MG63 (cell line): ENCODE results near the gene RABGGTB. TPM values are rescaled to one million over a fixed set of nuclear protein-coding genes. Genes with fewer than 3 reads are reported as not detected.
"Not testable (repeated sequence)": the region's sequence is repeated elsewhere in the genome, so short reads cannot be mapped to it uniquely, and the experiment has no call there.

Source experiments
- DNase-seq: peaks from one replicate; pipeline ENCODE4 v3.0.0-alpha.2; 2020
- H3K27me3 ChIP-seq: fragments of 250-450 bp; sonication (Bioruptor Pico); 2 replicates; pipeline ENCODE4 v1.5.1; 2020; ENCODE audit warnings: mild to moderate bottlenecking, moderate library complexity
- H3K36me3 ChIP-seq: fragments of 250-450 bp; sonication (Bioruptor Pico); 2 replicates; pipeline ENCODE4 v1.5.1; 2020; ENCODE audit warnings: mild to moderate bottlenecking, moderate library complexity
- H3K4me3 ChIP-seq: fragments of 250-450 bp; sonication (Bioruptor Pico); 2 replicates; pipeline ENCODE4 v1.5.1; 2020; ENCODE audit warnings: mild to moderate bottlenecking, moderate library complexity
- H3K9me3 ChIP-seq: fragments of 250-450 bp; sonication (Bioruptor Pico); 2 replicates; pipeline ENCODE4 v1.5.1; 2020; ENCODE audit warnings: mild to moderate bottlenecking, moderate library complexity
- total RNA-seq: library from RNA; depleted of rRNA; stranded (reverse); fragments of >200 nt; shearing (Covaris generic); gene quantifications from 2 replicates; pipeline ENCODE4 v1.2.3, GENCODE V29; 2014; ENCODE audit warnings: low replicate concordance; rRNA removed

The RABGGTB gene
- total RNA-seq, result 95.1 and 148 TPM in 2 replicates

DNA sequence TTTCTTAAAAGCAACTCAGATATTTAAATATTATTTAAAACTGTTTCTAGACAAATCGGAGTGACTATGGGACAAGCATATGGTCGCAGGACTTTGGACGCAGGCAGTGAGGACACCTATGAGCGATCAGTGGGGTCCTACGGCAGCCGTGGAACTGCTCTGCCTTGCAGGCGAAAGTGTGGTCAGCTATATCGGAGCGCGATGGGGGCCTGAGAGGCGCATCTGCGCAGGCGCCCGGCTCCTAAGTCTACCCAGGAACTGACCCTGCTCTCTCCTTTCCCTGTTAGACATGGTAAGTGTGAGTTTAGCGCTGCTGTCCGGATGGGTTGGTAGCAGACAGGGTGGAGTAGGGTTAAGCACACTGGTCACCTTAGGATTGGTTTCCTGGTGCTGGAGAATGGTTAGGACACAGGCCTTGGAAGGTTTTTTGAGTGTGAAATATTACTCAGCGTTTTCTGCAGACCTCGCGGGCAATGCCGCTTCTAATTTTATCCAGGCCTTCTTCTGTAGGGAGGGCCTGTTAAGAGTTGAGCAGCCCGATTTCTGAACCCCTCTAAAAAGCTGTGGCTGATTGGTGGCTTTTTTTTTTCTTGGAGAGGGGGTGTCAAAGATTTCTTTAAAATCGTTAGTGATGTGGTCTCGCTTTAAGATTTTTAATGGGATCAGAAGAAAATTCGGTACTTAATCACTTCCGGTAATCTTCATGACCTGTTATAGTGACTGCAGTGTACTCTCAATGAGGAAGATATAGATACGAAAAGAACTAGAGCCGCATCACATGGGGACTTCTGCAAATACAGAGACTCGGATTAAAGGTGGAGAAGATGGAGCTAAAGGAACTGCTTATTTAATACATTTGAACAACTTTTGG lies at the start of gene RABGGTB:
Gene RABGGTB (plus strand): TSS at position 274 of the 871 bp plus-strand sequence. CDS start 16 bp downstream, at position 290.
- Histone ChIP-seq H3K9me3 (no peaks in the 10 kb centered on the region), H3K4me3 (peak within 1 kb of the TSS; percentile 67), H3K27me3 (no peaks in the 10 kb centered on the region), H3K36me3 (peaks cover 47% of the 10 kb centered on the region)
- DNase-seq, result peak; percentile 94

DNA sequence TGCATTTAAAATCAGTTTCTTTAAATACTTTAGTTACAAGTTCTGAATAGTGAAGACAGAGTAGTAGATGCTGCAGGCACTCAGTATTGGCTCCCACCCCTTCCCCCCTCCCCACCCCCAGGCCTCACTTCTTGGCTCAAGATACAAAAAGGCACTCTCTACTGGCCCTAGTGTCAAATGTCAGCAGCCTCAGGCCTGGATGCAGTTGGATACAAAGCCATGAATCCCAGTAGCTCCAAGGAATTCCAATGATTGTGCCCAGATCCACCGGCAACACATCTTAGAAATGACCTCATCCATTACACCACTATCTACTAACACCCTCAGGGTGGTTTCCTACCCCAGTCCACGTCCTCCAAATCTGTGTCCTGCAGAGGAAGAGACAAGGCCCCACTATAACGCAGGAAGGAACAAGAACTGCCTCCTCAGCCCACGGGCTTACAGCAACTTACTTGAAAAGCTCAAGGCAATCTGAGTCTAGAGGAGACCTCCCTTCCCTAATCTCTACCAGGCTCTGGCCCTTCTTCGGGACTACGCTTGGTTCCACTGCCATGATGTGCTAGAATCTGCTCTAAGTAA lies 43.9 kb upstream of the RABGGTB start:
- DNase-seq, result no peak
- Histone ChIP-seq H3K4me3 (no peak overlapping the region), H3K27me3 (no peaks in the 10 kb centered on the region), H3K9me3 (no peaks in the 10 kb centered on the region), H3K36me3 (peaks cover 18% of the 10 kb centered on the region)

DNA sequence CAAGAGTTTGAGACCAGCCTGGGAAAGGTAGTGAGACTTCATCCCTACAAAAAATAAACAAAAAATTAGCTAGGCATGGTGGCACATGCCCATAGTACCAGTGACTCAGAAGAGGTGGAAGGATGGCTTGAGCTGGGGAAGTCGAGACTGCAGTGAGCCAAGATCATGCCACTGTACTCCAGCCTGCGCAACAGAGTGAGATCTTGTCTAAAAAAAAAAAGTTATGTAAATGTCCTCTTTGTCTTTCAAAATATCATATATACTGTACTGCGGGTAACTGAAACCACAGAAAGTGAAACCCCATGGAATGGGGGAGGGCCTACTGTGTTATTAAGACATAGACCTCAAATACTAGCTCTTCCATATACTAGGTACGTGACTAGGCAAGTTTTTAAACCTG lies 40.8 kb upstream of the RABGGTB start:
- H3K36me3 ChIP-seq, result peaks cover 13% of the 10 kb centered on the region
- H3K9me3 ChIP-seq, result no peaks in the 10 kb centered on the region
- DNase-seq, result no peak
- H3K27me3 ChIP-seq, result no peaks in the 10 kb centered on the region
- no peak overlapping the region for H3K4me3 ChIP-seq

DNA sequence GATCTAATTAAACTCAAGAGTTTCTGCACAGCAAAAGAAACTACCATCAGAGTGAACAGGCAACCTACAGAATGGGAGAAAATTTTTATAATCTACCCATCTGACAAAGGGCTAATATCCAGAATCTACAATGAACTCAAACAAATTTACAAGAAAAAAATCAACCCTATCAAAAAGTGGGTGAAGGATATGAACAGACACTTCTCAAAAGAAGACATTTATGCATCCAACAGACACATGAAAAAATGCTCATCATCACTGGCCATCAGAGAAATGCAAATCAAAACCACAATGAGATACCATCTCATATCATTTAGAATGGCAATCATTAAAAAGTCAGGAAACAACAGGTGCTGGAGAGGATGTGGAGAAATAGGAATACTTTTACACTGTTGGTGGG lies 28.8 kb upstream of the RABGGTB start:
- H3K36me3 ChIP-seq, result peaks cover 30% of the 10 kb centered on the region
- not testable (repeated sequence) for H3K9me3 ChIP-seq, H3K27me3 ChIP-seq, DNase-seq, H3K4me3 ChIP-seq

DNA sequence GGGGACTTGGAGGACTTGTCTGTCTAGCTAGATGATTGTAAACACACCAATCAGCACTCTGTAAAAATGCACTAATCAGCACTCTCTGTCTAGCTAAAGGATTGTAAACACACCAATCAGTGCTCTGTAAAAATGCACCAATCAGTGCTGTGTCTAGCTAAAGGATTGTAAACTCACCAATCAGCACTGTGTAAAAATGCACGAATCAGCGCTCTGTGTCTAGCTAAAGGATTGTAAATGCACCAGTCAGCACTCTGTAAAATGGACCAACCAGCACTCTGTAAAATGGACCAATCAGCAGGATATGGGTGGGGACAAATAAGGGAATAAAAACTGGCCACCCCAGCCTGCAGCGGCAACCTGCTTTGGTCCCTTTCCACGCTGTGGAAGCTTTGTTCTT lies 27.5 kb upstream of the RABGGTB start:
- H3K27me3 ChIP-seq, H3K4me3 ChIP-seq, H3K9me3 ChIP-seq, DNase-seq: not testable (repeated sequence)
- peaks cover 30% of the 10 kb centered on the region for H3K36me3 ChIP-seq

DNA sequence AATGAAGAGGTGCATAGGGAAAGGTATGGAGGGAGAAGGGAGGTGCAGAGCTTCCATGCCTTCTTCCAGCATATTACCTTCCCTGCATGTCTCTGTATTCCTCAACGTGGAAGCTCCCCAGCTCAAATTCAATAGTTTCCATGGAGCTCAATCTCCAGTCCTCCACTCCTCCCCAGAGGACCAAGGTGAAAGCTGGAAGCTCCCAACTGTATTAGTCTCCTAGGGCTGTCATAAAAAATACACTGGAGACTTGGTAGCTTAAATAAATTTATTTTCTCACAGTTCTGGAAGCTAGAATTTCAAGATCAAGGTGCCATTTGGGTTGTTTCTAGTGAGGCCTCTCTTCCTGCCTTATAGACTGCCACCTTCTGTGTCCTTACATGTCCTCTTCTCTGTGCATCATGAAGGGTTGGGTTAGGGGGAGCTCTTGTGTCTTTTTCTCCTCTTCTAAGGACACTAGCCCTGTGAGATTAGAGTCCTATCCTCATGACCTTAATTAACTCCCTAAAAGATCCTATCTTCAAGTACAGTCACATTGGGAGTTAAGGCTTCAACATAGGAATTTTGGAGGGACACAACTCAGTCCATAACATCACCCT lies 21.9 kb upstream of the RABGGTB start:
- peaks cover 11% of the 10 kb centered on the region for H3K36me3 ChIP-seq
- DNase-seq, result no peak
- H3K9me3 ChIP-seq, result no peaks in the 10 kb centered on the region
- no peak overlapping the region for H3K4me3 ChIP-seq
- no peaks in the 10 kb centered on the region for H3K27me3 ChIP-seq

DNA sequence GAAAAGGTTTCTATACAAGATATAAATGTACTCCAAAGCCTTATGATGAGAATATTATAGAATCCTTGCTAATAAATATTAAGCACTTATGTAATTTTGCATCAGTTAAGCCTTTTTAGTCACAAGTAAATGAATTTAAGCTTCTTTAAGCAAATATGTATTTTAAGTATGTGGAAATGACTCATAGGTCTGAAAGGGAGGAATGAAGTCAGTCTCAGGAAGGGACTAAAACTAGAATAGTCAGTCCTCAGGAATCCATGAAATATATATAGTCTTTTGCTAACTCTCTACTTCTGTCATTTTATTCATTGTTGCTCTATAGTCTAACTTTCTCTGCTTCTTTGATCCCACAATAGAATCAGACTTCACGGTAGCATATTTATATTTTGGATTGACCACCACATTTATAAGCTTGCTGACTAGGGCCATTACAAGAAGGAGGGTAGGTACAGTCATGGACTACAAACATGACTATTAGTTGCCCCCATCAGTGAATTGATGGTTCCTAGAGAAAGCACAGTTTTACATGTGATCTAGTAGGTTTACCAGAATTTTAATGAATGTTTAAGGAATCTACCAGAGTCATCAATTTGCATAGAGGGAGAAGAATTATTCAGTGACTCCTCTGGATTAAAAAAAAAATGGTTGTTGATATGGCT lies 20.2 kb upstream of the RABGGTB start:
- H3K9me3 ChIP-seq, result no peaks in the 10 kb centered on the region
- no peak for DNase-seq
- no peak overlapping the region for H3K4me3 ChIP-seq
- no peaks in the 10 kb centered on the region for H3K27me3 ChIP-seq
- peaks cover 11% of the 10 kb centered on the region; the same call in 1 of the 2 replicates for H3K36me3 ChIP-seq

DNA sequence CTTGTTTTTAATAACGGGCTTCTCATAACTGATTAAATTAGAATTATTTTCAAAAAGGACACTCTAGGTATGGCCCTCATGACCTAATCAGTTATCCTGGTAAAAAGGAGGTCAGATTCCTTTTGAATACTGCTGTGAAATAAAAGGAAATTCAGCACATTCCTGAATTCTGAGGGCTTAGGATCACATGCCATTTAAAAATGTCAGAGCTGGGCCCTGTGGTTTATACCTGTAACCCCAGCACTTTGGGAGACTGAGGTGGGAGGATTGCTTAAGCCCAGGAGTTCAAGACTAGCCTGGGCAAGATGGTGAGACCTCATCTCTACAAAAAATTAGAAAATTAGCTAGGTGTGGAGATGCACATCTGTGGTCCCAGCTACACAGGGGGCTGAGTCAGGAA lies 18.0 kb upstream of the RABGGTB start:
- Histone ChIP-seq H3K36me3 (peaks cover 5% of the 10 kb centered on the region; the same call in 1 of the 2 replicates), H3K4me3 (no peak overlapping the region), H3K27me3 (no peaks in the 10 kb centered on the region), H3K9me3 (no peaks in the 10 kb centered on the region)
- no peak for DNase-seq

DNA sequence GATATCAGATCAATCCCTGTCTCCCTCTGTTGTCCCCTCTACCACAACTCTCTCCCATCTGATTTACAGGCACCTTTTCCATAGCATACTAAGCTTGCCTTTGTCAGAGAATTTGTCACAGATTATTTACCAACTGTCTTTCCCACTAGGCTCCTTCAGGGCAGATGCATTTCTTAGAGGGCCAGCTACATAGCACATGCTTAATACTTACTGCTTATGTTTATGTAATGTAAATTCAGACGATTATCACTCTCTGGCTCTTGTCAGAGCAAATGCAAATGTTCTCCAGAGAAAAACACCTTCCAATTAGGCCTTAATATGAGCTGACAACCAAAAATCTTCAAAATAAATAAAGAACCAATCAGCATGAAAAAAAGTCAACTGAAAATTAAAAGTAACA lies 15.3 kb upstream of the RABGGTB start:
- no peak overlapping the region for H3K4me3 ChIP-seq
- no peaks in the 10 kb centered on the region for H3K9me3 ChIP-seq
- H3K36me3 ChIP-seq, result no peaks in the 10 kb centered on the region
- no peak for DNase-seq
- H3K27me3 ChIP-seq, result no peaks in the 10 kb centered on the region

DNA sequence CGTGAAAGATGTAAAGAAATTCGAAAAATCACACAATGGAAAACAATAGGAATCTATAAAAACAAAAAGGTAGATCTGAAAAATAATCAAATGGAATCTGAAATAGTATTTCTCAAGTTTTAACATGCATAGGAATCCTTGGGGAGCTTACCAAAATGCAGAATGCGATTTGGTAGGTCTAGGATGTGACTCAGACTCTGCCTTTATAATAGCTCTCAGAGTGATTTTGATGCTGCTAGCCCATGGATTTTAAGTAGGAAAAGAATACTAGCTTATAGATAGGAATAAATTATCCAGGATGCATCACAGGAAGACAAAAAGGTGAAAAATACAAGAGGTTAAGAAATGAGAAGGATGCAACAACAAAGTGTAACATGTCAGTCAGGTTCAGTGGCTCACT lies 14.1 kb upstream of the RABGGTB start:
- no peaks in the 10 kb centered on the region for H3K9me3 ChIP-seq
- H3K27me3 ChIP-seq, result no peaks in the 10 kb centered on the region
- DNase-seq, result no peak
- H3K36me3 ChIP-seq, result no peaks in the 10 kb centered on the region
- no peak overlapping the region for H3K4me3 ChIP-seq

DNA sequence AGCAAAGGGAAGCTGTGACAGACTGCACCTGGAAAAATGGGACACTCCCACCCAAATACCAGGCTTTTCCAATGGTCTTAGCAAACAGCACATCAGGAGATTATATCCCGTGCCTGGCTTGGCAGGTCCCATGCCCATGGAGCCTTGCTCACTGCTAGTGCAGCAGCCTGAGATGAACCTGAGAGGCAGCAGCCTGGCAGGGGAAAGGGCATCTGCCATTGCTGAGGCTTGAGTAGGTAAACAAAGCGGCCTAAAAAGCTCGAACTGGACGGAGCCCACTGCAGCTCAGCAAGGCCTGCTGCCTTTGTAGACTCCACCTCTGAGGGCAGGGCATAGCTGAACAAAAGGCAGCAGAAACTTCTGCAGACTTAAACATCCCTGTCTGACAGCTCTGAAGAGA lies 8.2 kb upstream of the RABGGTB start:
- not testable (repeated sequence) for H3K36me3 ChIP-seq, H3K9me3 ChIP-seq, DNase-seq, H3K27me3 ChIP-seq, H3K4me3 ChIP-seq

DNA sequence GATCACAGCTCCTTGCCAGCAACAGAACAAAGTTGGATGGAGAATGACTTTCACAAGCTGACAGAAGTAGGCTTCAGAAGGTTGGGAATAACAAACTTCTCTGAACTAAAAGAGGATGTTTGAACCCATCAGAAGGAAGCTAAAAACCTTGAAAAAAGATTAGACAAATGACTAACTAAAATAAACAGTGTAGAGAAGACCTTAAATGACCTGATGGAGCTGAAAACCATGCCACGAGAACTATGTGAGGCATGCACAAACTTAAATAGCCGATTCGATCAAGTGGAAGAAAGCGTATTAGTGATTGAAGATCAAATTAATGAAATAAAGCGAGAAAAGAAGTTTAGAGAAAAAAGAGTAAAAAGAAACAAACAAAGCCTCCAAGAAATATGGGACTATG lies 7.4 kb upstream of the RABGGTB start:
- not testable (repeated sequence) for H3K27me3 ChIP-seq, DNase-seq, H3K9me3 ChIP-seq, H3K4me3 ChIP-seq, H3K36me3 ChIP-seq

DNA sequence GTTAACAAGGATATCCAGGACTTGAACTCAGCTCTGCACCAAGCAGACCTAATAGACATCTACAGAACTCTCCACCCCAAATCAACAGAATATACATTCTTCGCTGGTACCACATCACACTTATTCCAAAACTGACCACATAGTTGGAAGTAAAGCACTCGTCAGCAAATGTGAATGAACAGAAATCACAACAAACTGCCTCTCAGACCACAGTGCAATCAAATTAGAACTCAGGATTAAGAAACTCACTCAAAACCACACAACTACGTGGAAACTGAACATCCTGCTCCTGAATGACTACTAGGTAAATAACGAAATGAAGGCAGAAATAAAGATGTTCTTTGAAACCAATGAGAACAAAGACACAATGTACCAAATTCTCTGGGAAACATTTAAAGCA lies 5.9 kb upstream of the RABGGTB start:
- H3K27me3 ChIP-seq, H3K36me3 ChIP-seq, DNase-seq, H3K4me3 ChIP-seq, H3K9me3 ChIP-seq: not testable (repeated sequence)

DNA sequence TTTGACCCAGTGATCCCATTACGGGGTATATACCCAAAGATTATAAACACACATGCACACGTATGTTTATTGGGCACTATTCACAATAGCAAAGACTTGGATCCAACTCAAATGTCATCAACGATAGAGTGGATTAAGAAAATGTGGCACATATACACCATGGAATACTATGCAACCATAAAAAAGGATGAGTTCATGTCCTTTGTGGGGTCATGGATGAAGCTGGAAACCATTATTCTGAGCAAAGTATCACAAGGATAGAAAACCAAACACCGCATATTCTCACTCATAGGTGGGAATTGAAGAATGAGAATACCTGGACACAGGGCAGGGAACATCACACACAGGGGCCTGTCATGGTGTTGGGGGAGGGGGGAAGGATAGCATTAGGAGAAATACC lies 2.1 kb upstream of the RABGGTB start:
- H3K4me3 ChIP-seq, H3K9me3 ChIP-seq, H3K27me3 ChIP-seq, DNase-seq: not testable (repeated sequence)
- peaks cover 24% of the 10 kb centered on the region for H3K36me3 ChIP-seq

DNA sequence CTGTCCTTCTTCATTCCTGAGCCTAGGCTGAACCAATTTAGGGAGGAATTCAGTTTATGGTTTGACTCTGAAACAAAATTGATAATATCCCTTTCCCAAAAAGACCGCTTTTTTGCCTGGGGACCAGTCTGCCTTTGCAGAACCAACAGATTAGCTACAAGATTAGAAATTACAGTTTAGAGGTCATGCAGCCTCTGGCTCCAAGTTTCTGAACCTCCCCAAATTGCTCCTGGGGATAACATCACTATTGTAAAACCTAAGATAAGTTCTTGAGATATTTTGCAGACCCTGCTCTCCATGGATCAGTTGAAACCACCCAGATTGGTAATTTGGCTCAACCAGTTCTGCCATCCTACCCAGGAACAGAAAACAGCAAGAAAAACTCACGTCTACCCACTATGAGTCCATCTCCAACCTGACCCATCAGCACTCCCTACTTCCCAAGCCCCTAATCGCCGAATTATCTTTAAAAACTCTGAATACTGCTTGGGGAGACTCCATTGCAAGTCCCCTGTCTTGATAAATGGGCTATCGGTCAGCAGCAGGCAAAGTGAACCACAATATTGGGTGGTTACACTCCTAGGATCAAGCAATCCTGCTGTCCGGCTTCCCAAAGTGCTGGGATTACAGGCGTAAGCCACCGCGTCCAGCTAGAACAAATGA lies 605 bp upstream of the RABGGTB start:
- no peaks in the 10 kb centered on the region for H3K9me3 ChIP-seq
- H3K4me3 ChIP-seq, result peak overlapping the region; percentile 67
- DNase-seq, result no peak
- H3K36me3 ChIP-seq, result peaks cover 39% of the 10 kb centered on the region
- H3K27me3 ChIP-seq, result no peaks in the 10 kb centered on the region

DNA sequence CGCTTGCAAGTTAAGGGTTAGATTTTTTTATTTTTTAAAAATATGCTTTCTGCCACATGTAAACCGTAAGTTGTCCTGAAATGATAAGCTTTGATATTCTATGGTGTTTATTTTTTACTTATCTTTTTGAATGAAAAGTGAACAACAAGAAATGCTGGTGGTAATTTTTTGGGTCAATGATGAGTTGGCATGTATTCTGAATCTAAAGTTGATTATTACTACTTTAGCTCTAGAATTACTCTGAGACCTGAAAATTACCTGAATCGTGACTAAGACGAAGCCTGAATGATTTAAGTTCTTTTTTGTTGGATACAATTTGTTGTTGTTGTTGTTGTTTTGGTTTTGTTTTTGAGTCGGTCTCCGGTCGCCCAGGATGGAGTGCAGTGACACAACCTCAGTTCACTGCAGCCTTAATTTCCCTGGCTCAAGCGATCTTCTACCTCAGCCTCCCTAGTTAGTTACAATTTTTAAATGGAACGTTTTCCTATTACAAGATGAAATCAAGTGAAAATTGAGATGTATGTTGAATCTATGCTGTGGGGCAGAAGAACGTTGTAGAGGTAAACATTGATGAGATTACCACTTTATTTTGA lies 941 bp downstream of the RABGGTB start:
- no peak for DNase-seq
- Histone ChIP-seq H3K9me3 (no peaks in the 10 kb centered on the region), H3K36me3 (peaks cover 55% of the 10 kb centered on the region), H3K27me3 (no peaks in the 10 kb centered on the region), H3K4me3 (peak overlapping the region; percentile 67)
